GM20431 (cell line): ENCODE measurements around the gene DDX53.

Source experiments
- in situ Hi-C: fragments of 300-500 bp; cut with MseI, MboI; formaldehyde crosslinking; loops from one replicate; pipeline ENCODE4 v1.15.0; 2020; ENCODE audit warnings: low sequenced_read_pairs; ENCODE audit not compliant: unreplicated experiment

DDX53 gene

DNA sequence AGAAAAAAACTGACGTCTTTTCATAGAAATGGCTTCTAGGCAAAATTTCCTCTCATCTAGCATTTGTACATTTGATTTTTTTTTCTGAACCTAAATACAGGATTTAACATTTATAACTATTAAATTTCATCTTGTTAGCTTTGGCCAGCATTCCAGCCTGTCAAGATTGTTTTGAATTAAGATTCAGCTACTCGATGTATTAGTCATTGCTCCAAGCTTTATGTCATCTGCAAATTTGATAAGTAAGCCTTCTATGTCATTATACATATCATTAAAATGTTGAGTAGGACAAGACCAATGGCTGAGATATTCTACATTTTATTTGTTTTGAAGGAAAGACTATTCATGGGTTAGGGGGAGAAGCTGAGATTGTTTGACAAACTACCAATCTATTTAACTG is 46.7 kb downstream of the DDX53 start:
- in situ Hi-C loops = no loop called here

DNA sequence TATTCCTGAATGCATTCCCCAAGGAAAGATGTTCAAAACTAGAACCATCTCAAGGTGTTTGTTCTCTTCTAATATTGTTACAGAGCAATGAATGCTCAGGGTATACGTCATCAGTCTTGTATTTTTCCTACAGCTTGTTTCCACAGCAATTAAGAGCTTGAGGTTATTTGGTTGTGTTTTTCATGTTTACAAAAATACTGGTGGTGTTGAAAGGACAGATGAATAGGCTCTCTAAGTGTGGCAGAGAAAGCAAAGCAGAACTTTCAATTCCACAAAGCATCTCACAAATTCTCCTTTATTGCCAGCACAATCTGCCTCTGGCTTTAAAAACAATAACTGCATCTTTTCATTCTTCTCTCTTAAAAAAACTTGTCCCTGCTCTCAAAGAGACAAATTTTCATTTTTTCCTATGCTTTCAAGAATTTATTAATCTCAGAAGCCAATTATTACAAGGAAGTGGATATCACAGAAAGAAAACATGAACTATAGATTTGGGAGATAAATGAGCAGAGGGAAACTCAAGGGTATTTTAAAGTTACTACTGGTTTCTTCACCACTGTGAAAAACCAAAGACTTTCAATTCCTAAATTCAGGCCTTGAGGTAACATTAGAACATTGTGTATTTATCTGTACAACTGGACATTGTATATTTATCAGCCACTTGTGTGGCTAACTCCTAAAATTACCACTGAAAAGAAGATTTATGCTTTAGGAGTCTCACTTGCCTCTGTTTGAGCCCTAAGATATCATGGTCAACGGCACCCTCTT is 49.2 kb downstream of the DDX53 start:
- in situ Hi-C loops = no loop called here

GRCh38 chrX:23052324-23052723 is 52.6 kb downstream of the DDX53 start:
- in situ Hi-C loops = no loop called here
